HG03280 (cell line): Measurements from ENCODE around the gene SKI.

ENCODE experiments used
- ATAC-seq: cut with Tn5 transposase; IDR thresholded peaks from one replicate; pipeline ENCODE4 v1.9.1; 2021; ENCODE audit warnings: mild to moderate bottlenecking, moderate library complexity; ENCODE audit not compliant: unreplicated experiment

SKI gene

GRCh38 chr1:2228694-2229036 lies 546 bp downstream of the SKI start:
- no peak for ATAC-seq

GRCh38 chr1:2229037-2229864 lies 1.1 kb downstream of the SKI start:
- no peak for ATAC-seq

- no peak for ATAC-seq
Measured at GRCh38 chr1:2229911-2230731, 2.0 kb downstream of the SKI start.

- ATAC-seq, result no peak
Measured at GRCh38 chr1:2230781-2231531, 2.8 kb downstream of the SKI start.

- no peak for ATAC-seq
Measured at GRCh38 chr1:2231532-2232254, 3.6 kb downstream of the SKI start.

- ATAC-seq, result no peak
Measured at GRCh38 chr1:2232255-2232915, 4.3 kb downstream of the SKI start.

- no peak for ATAC-seq
Measured at GRCh38 chr1:2232916-2233438, 4.9 kb downstream of the SKI start.

GRCh38 chr1:2233468-2233867 lies 5.3 kb downstream of the SKI start:
- ATAC-seq, result no peak

GRCh38 chr1:2233997-2234761 lies 6.1 kb downstream of the SKI start:
- ATAC-seq, result no peak

GRCh38 chr1:2234762-2235113 lies 6.6 kb downstream of the SKI start:
- no peak for ATAC-seq

- no peak for ATAC-seq
Measured at GRCh38 chr1:2235300-2235998, 7.3 kb downstream of the SKI start.

GRCh38 chr1:2236695-2237677 lies 8.9 kb downstream of the SKI start:
- ATAC-seq, result no peak

GRCh38 chr1:2237773-2238172 lies 9.7 kb downstream of the SKI start:
- ATAC-seq, result no peak

- ATAC-seq, result no peak
Measured at GRCh38 chr1:2238361-2239012, 10.4 kb downstream of the SKI start.

- ATAC-seq, result no peak
Measured at GRCh38 chr1:2239013-2239370, 10.9 kb downstream of the SKI start.

- ATAC-seq, result no peak
Measured at GRCh38 chr1:2239384-2239985, 11.4 kb downstream of the SKI start.
